ENCODE data around the gene RASD2.

The RASD2 gene

GRCh38 chr22:35542157-35542938 is 1.7 kb downstream of the RASD2 start:
- DNase-seq (ENCODE audit: low read depth) = no peak

- DNase-seq (ENCODE audit: low read depth) = no peak
These were observed 2.4 kb downstream of the RASD2 start for GRCh38 chr22:35542939-35543516.

- DNase-seq (ENCODE audit: low read depth) = no peak
These were observed 3.1 kb downstream of the RASD2 start for GRCh38 chr22:35543702-35544101.

- no peak for DNase-seq (ENCODE audit: low read depth)
These were observed 3.6 kb downstream of the RASD2 start for GRCh38 chr22:35544189-35544588.

- DNase-seq (ENCODE audit: low read depth) = no peak
These were observed 4.2 kb downstream of the RASD2 start for GRCh38 chr22:35544827-35545226.

GRCh38 chr22:35546886-35547285 is 6.3 kb downstream of the RASD2 start:
- no peak for DNase-seq (ENCODE audit: low read depth)

GRCh38 chr22:35547987-35548721 is 7.5 kb downstream of the RASD2 start:
- no peak for DNase-seq (ENCODE audit: low read depth)

- no peak for DNase-seq (ENCODE audit: low read depth)
These were observed 8.1 kb downstream of the RASD2 start for GRCh38 chr22:35548722-35549112.

- no peak for DNase-seq (ENCODE audit: low read depth)
These were observed 8.7 kb downstream of the RASD2 start for GRCh38 chr22:35549328-35549727.

GRCh38 chr22:35551549-35552177 is 11.0 kb downstream of the RASD2 start:
- DNase-seq (ENCODE audit: low read depth) = no peak

GRCh38 chr22:35552196-35552842 is 11.7 kb downstream of the RASD2 start:
- peak; percentile 60 for DNase-seq (ENCODE audit: low read depth)

GRCh38 chr22:35552846-35553245 is 12.2 kb downstream of the RASD2 start:
- no peak for DNase-seq (ENCODE audit: low read depth)

GRCh38 chr22:35553341-35553740 is 12.7 kb downstream of the RASD2 start:
- no peak for DNase-seq (ENCODE audit: low read depth)

GRCh38 chr22:35554297-35554845 is 13.7 kb downstream of the RASD2 start:
- no peak for DNase-seq (ENCODE audit: low read depth)

GRCh38 chr22:35555483-35555890 is 14.9 kb downstream of the RASD2 start:
- no peak for DNase-seq (ENCODE audit: low read depth)

GRCh38 chr22:35555946-35556547 is 15.4 kb downstream of the RASD2 start:
- DNase-seq (ENCODE audit: low read depth) = no peak

- DNase-seq (ENCODE audit: low read depth) = no peak
These were observed 16.0 kb downstream of the RASD2 start for GRCh38 chr22:35556666-35557065.

- DNase-seq (ENCODE audit: low read depth) = no peak
These were observed 17.4 kb downstream of the RASD2 start for GRCh38 chr22:35558031-35558430.

GRCh38 chr22:35558719-35559118 is 18.1 kb downstream of the RASD2 start:
- no peak for DNase-seq (ENCODE audit: low read depth)

GRCh38 chr22:35559354-35560005 is 18.8 kb downstream of the RASD2 start:
- DNase-seq (ENCODE audit: low read depth) = no peak

GRCh38 chr22:35560366-35560765 is 19.7 kb downstream of the RASD2 start:
- DNase-seq (ENCODE audit: low read depth) = no peak
